NCI-H82 (cell line): ENCODE data around the gene PPAT.
"Not testable (repeated sequence)": the region's sequence is repeated elsewhere in the genome, so short reads cannot be mapped to it uniquely, and the experiment has no call there.

ENCODE experiments used
- DNase-seq: peaks from one replicate; lab custom pipeline; 2025; lab: John Stamatoyannopoulos, UW

The PPAT gene

DNA sequence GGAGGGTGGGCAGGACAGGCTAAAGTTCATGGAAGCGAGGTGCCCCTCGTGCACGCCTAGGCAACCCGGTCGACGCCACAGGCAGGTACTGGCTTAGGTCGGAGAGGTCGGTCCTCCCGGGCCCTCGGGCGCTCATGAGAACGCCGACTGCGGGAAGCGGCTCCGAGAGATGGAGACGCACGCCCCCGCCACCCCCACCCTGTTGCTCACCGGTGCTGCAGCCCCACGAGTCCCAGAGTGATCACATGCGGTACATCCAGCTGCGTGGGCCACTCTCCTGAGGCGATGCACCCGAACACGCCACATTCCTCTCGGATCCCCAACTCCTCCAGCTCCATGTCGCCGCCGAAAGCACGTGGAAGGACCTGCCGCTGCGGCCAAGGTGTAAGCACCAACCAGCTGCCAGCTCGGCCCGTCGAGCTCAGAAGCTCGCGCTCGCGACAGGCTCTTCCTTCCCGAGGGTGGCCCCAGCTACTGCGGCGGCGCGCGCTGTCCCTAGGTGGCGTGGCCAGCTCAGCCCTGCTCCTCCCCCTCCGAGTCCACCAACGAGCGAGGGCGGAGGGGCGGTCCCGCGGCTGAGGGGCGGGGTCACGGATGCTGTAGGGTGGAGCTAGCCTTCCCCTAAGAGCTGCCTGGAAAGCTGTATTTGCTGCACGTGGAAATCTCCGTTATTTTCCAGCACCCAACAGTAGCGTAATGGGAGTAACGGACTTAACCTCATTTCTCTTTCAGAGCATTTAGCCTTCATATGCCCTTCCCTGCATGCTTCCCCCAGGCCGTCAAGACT is at the start of gene PPAT:
Gene PPAT, minus strand, starts transcription at position 476 of the 787 bp plus-strand sequence. Its CDS starts 138 bp downstream, at position 338.
- DNase-seq, result peak; percentile 97

DNA sequence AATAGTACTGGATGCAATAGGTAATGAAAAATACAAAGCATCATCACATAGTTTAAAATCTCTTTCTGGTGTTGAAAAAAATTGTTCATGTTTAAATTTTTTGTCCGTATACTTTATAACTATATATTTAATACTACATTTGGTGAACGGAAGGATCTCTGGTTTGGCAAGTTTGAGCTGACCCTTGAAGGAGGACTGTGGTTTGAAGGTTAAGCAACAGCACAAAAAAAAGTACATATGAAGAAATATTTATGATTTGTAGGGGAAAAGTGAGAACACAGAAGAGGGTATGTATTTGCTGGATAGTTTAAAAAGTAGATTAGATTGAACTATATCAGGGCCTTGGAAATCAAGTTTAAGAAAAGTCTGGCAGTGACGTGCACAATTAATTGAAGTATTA is 45.3 kb upstream of the PPAT start:
- no peak for DNase-seq

DNA sequence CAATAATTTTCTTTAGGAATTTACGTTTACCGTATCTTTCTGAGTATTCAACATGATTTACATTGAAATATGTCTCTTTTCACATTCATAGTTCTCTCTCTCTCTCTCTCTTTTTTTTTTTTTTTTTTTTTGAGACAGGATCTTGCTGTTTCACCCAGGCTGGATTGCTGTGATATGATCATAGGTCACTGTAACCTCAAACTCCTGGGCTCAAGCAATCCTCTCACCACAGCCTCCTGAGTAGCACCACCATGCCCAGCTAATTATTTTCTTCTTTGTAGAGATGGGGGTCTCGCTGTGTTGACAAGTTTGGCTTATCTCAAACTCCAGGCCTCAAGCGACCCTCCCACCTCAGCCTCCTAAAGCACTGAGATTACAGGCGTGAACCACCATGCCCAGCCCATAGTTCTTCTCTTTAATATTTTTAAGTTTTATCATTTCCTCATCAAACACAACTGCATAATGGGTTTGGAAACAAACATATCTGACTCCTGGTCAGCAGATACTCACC is 41.8 kb upstream of the PPAT start:
- no peak for DNase-seq

GRCh38 chr4:56475917-56476316 is 40.5 kb upstream of the PPAT start:
- no peak for DNase-seq

GRCh38 chr4:56469489-56470210 is 34.2 kb upstream of the PPAT start:
- DNase-seq, result no peak

DNA sequence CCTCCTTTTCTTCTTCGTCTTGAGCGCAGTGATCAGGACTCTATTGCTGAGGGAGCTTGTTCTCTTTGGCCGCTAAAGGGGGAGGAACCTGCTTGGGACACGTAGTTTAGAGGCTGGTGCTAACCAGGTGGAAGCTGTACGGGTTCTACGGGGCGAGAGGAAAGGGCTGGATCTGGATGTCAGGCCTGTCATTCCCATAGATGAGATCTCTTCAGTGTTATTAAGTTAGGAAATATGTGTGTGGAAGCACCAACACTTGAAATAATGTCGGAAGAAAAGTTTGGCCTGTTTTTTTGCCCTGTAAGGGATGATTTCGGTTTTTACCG is 32.6 kb upstream of the PPAT start:
- DNase-seq, result peak; percentile 52

- peak; percentile 91 for DNase-seq
Observed at GRCh38 chr4:56467284-56468096, 32.1 kb upstream of the PPAT start, which contains the start of gene SRP72. SRP72 (plus strand) TSS chr4:56467617; CDS start chr4:56467636, 19 bp downstream.

GRCh38 chr4:56466910-56467283 is 31.5 kb upstream of the PPAT start:
- peak; percentile 36 for DNase-seq

GRCh38 chr4:56466296-56466761 is 30.9 kb upstream of the PPAT start:
- DNase-seq, result peak; percentile 26

GRCh38 chr4:56465599-56466295 is 30.3 kb upstream of the PPAT start:
- peak; percentile 49 for DNase-seq

DNA sequence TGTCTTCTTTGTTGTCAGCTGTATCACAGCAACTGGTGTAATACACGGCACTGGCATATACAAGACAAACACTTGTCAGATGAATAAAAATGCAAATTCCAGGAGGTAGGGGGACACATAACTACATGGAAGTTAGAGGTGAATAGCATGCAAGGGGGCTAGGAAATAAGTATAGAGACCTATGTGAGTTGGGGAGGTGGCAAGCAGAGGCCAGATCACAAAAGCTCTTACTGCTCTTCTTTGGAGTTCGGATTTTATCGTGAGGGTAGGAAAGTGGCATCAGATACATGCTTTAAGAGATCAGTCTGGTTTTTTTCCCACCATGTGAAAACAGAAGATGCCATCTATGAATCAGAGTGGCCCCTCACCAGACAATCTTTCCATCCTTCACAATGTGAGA is 29.2 kb upstream of the PPAT start:
- peak; percentile 5 for DNase-seq

- DNase-seq, result no peak
Observed at GRCh38 chr4:56463711-56464110, 28.3 kb upstream of the PPAT start.

DNA sequence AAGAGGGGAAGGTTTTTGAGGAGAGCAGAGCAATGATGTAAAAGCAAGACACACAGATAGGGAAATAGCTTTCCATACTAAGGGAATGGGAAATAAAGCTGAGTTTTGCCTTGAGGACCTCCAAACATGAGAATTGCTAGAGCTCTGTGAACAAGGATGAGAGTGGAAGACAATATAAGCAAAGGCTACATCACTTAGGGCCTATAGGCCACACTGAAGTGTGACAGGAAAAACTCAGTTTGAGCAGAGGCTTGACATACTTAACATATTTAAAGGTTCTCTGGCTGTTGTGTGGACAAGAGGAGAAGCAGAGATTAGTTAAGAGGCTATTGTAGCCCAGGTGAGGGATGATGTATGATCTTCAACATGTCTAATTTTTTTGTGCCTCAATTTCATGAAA is 26.7 kb upstream of the PPAT start:
- no peak for DNase-seq

- no peak for DNase-seq
Observed at GRCh38 chr4:56460085-56460484, 24.7 kb upstream of the PPAT start.

- DNase-seq, result no peak
Observed at GRCh38 chr4:56450342-56450741, 14.9 kb upstream of the PPAT start.

DNA sequence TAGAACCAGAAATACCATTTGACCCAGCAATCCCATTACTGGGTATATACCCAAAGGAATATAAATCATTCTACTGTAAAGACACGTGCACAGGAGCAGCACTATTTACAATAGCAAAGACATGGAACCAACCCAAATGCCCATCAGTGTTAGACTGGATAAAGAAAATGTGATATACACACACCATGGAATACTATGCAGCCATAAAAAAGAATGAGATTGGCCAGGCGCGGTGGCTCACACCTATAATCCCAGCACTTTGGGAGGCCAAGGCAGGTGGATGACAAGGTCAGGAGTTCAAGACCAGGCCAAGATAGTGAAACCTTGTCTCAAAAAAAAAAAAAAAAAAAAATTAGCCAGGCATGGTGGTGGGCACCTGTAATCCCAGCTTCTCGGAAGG is 14.1 kb upstream of the PPAT start:
- not testable (repeated sequence) for DNase-seq

DNA sequence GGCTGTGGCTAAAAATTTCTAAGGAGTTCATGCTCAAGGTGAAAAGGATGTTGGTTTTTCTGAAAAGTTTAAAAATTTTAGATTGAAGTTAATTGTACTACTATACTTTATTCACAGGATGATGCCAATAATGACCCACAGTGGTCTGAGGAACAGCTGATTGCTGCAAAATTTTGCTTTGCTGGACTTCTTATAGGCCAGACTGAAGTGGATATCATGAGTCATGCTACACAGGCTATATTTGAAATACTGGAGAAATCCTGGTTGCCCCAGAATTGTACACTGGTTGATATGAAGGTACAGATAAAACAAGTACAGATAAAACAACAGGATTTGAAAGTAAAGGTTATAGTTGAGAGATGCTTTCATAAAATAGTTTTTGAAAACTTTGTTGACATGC is 12.9 kb upstream of the PPAT start:
- no peak for DNase-seq

DNA sequence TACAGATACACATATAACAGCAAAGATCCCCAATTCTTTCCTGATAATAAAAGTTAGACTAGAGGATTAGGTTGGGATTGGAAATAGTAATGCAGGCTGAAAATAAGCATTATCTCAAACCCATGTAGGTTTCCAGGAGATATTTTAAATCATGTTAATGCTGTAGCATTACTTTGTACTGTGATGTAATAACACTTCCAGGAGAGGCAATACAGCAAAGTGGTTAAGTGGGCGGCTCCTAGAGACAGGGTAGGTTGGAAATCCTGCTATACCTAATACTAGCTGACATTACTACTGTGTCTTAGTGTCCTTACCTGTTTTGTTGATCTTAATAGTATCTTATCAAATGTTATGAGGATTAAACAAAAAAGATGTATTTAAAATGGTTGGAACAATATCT is 10.3 kb upstream of the PPAT start:
- DNase-seq, result no peak

- no peak for DNase-seq
Observed at GRCh38 chr4:56444719-56445118, 9.3 kb upstream of the PPAT start.

DNA sequence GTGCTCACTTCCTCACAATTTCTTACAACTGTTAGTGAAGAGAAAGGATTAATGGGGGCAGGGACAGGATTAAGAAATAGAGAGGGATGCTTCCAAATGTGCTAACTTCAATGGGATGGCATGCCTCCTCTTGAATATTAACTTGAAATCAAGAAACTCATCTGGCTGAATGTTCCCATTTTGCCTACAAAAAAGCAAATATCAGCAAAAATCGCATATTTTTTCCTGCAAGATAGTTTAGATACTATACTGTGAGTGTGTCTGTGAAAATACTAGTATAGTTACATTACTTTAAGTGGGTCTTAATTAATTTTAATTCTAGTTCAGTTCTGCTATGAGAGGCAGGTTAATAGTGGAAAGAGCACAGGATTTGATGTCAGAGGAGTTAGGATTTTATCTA is 5.6 kb upstream of the PPAT start:
- peak; percentile 3 for DNase-seq

DNA sequence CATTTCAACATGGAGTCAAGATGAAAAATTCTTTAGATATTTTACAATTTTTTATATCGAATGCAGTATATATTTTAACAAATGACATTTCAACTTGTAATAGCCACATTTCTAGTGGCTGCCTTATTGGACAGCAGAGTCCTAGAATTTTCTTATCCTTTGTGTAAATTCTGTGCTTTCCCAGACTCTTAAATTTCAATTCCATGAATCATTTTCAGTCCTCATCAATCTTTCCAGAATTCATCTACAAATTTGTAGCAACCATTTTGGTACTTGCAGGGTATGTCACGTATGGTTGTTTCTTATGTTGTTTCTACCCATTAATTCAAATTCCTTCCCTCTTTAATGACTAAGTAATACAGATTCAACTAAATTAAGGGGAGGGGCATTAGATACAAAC is 3.4 kb upstream of the PPAT start:
- no peak for DNase-seq
